GM21423 (cell line): ENCODE results near the gene MXD3.
"Not testable (repeated sequence)": the region's sequence is repeated elsewhere in the genome, so short reads cannot be mapped to it uniquely, and the experiment has no call there.

Experiments
- ATAC-seq: cut with Tn5 transposase; IDR thresholded peaks from one replicate; pipeline ENCODE4 v1.9.1; 2021; ENCODE audit warnings: mild to moderate bottlenecking, moderate library complexity; ENCODE audit not compliant: unreplicated experiment

The MXD3 gene

DNA sequence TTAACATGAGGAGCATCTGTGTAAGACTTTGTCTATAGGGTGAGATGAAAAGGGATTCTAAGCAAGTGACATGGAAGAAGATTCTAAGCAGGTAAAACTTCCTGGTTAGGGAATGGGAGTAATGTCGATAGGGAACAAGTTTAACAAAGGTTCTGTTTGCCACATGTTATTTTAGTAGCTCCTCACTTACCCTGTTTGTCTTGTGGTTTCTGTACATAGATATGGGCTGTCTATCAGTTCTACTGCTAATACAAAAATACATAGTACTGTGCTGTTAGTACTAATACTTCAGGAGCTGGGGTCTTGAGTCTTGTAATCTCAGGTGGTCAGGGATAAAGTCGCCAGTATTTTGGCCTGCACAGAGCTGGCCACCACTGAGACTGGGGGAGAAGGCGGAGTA lies 41.0 kb downstream of the MXD3 start:
- ATAC-seq, result no peak

DNA sequence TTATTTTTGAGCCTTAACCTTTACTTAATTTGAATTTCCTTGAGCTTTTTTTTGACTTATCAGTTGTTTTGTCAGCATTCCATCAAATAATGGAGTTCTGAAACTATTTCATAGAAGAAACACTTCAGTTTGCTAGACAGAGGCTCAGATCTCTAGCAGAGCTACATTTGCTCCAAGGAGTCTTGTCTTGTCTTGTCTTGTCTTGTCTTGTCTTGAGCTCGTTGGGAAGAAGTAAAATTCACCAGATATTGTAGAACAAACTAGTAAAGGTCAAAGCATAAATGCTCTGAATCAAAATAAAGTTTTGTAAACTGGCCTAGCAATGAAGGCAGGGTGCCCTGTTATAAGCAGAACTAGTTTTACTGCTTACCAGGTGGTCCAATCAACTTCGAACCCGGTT lies 41.7 kb downstream of the MXD3 start:
- ATAC-seq, result no peak

DNA sequence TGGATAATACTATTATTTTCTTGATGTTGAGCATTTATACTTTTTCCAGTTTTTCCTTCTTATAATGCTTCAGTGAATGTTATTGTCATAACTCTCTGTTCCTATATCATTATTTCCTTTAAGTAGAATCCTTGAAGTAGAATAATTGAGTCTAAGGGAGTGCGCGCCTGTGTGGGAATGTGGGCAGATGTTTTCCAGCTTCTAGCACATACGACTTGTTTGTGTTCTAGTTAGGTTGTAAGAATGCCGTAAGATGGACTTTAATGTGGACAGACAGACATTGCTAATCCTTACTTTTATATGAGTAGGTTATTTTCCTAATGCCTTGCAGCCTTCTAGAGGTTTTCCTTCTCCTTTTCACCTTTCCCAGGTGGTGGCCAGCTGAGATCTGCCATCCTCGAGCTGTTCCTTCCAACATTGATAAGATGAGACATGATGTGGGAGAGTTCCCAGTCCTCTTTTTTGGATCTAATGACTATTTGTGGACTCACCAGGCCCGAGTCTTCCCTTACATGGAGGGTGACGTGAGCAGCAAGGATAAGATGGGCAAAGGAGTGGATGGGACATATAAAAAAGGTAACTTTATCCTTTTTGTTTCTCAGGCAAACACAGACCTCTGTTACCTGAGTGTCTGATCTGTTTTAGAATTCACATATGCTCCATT lies 42.3 kb downstream of the MXD3 start:
- no peak for ATAC-seq

DNA sequence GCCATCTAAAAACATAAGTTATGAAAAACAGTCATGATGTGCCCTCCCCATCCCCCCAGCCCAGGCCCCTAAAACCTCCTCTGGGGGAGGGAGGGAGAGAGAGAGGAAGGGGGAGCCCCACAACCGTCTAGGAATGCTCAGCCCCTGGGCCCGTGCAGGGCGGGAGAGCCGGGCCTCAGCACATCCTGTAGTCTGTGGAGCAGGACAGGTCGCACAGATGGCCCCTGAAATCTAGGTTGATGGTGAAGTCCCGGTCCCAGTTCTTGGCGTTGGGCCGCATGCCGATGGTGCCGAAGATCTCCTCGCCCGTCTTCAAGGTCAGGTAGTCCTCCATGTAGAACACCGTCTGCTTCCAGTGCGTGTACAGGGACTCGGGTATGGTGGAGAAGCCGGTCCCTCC lies 46.3 kb downstream of the MXD3 start:
- ATAC-seq, result no peak

DNA sequence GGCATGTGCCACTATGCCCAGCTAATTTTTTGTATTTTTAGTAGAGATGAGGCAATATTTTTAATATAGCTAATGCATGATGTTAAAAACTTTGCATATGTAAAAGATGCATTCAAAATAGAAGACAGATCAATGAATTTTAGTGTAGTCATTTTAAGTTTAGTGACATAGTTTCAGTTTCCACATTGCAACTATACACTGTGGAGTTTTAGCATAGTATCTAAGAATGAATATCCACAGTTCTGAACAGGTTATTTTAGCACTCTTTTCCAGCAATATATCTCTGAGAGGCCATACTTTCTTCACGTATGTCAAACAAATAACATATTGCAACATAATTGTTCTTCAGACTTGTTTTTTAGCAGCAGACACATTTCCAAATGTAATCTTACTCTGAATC lies 47.5 kb downstream of the MXD3 start:
- ATAC-seq, result no peak

DNA sequence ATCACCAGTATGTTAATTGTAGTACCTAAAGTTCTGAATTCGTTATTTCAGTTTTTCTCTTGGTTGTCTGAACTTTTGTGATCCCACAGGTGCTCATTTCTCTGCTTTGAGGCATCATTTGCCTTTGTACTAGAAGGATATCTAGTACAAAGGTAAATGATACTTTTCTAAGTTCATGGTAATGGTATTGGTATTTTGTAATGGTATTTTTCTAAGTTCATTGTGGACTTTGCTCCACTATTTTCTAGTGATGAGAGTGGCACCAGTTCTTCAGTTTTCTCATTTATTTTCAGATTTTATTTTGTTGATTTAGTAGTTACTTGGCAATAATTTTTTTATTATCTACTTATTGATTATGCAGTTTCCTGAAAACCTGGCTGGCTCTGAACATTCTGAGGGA lies 50.2 kb downstream of the MXD3 start:
- no peak for ATAC-seq

DNA sequence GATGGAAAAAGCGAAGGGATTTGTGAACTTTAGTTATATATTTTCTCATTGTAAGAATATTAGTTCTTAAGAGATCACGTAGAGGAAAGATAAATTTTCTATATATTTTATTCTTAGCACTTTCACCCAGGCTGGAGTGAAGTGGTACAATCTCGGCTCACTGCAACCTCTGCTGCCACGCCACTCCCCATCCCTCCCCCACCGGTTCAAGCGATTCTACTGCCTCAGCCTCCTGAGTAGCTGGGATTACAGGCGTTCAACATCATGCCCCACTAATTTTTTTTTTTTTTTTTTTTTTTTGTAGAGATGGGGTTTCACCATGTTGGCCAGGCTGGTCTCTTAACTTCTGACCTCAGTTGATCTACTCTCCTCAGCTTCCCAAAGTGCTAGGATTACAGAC lies 50.7 kb downstream of the MXD3 start:
- ATAC-seq, result no peak

DNA sequence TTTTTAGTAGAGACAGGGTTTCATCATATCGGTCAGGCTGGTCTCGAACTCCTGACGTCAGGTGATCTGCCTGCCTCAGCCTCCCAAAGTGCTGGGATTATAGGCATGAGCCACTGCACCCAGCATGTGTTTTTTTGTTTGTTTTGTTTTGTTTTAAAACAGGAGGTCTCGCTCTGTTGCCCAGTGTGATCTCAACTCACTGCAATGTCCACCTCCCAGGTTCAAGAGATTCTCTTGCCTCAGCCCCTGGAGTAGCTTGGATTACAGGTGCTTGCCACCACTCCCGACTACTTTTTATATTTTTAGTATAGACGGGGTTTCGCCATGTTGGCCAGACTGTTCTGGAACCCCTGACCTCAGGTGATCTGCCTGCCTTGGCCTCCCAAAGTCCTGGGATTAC lies 53.0 kb downstream of the MXD3 start:
- not testable (repeated sequence) for ATAC-seq
